Stimulated activated naive B cell treated with anti-CD40 and anti-IgM and Interleukin-4, amounts not matched to agents 10 μg/mL and 1 μg/mL and 100 μg/mL, for 72 hours (primary cell): ENCODE measurements around the gene LDAH.

Source experiments
- ATAC-seq, 2 donors: fragments of 150-1000 bp; cut with Tn5 transposase; replicated peaks; 2 replicates each; pipeline ENCODE4 v1.10.0; 2021; ENCODE audit warnings: moderate library complexity in 1 of 2
- DNase-seq: peaks from one replicate; pipeline ENCODE4 v3.0.0; 2021
- H3K27ac Mint-ChIP-seq: one replicate; pipeline ENCODE4 v1.8.0; 2022; ENCODE audit warnings: mild to moderate bottlenecking, mixed read lengths
- H3K27me3 Mint-ChIP-seq, 2 donors: one replicate each; pipeline ENCODE4 v1.8.0; 2022; ENCODE audit warnings: mixed read lengths in 2 of 2
- H3K36me3 Mint-ChIP-seq, 2 donors: one replicate each; pipeline ENCODE4 v1.8.0; 2022; ENCODE audit warnings: mixed read lengths in 2 of 2, mild to moderate bottlenecking in 1 of 2
- H3K4me1 Mint-ChIP-seq, 2 donors: one replicate each; pipeline ENCODE4 v1.8.0; 2022; ENCODE audit warnings: mixed read lengths in 2 of 2, mild to moderate bottlenecking in 1 of 2
- H3K4me3 Mint-ChIP-seq, 2 donors: one replicate each; pipeline ENCODE4 v1.8.0; 2022; ENCODE audit warnings: mild to moderate bottlenecking in 2 of 2, mixed read lengths in 2 of 2, moderate library complexity in 1 of 2
- H3K9me3 Mint-ChIP-seq, 2 donors: one replicate each; pipeline ENCODE4 v1.8.0; 2022; ENCODE audit warnings: mixed read lengths in 2 of 2, mild to moderate bottlenecking in 1 of 2

Gene LDAH

GRCh38 chr2:20660506-20661420 lies 162.1 kb downstream of the LDAH start:
- Mint-ChIP-seq H3K27ac (no peak overlapping the region), H3K27me3 (peaks cover 51 to 78% of the 10 kb centered on the region in 2 donors)

GRCh38 chr2:20657522-20658235 lies 165.2 kb downstream of the LDAH start:
- no peaks in the 10 kb centered on the region for H3K36me3 Mint-ChIP-seq
- no peak overlapping the region for H3K27ac Mint-ChIP-seq
- peaks cover 44 to 51% of the 10 kb centered on the region in 2 donors for H3K27me3 Mint-ChIP-seq
- ATAC-seq (no peak), DNase-seq (no peak)
- H3K4me1 Mint-ChIP-seq = peaks cover 1 to 6% of the 10 kb centered on the region in 2 donors
- H3K4me3 Mint-ChIP-seq = no peak overlapping the region
- H3K9me3 Mint-ChIP-seq = no peaks in the 10 kb centered on the region

More at GRCh38 chr2:20660506-20661420, 162.1 kb downstream of the LDAH start:
- no peaks in the 10 kb centered on the region for H3K36me3 Mint-ChIP-seq
- H3K4me1 Mint-ChIP-seq = peaks cover 9 to 19% of the 10 kb centered on the region in 2 donors
- ATAC-seq (no peak), DNase-seq (no peak)
- H3K4me3 Mint-ChIP-seq = no peak overlapping the region
- no peaks in the 10 kb centered on the region for H3K9me3 Mint-ChIP-seq

GRCh38 chr2:20656561-20656960 lies 166.3 kb downstream of the LDAH start:
- Mint-ChIP-seq H3K4me3 (no peak overlapping the region), H3K27ac (no peak overlapping the region), H3K9me3 (no peaks in the 10 kb centered on the region), H3K4me1 (peaks cover 1 to 5% of the 10 kb centered on the region in 2 donors), H3K36me3 (no peaks in the 10 kb centered on the region), H3K27me3 (peaks cover 33 to 40% of the 10 kb centered on the region in 2 donors)
- ATAC-seq (no peak), DNase-seq (no peak)

GRCh38 chr2:20654535-20654813 lies 168.4 kb downstream of the LDAH start:
- Mint-ChIP-seq H3K27ac (no peak overlapping the region), H3K36me3 (no peaks in the 10 kb centered on the region), H3K9me3 (no peaks in the 10 kb centered on the region), H3K4me3 (no peak overlapping the region), H3K27me3 (peaks cover 22 to 23% of the 10 kb centered on the region in 2 donors), H3K4me1 (peaks cover 12 to 18% of the 10 kb centered on the region in 2 donors)
- DNase-seq (no peak), ATAC-seq (no peak)

- peaks cover 0 to 3% of the 10 kb centered on the region in 2 donors for H3K36me3 Mint-ChIP-seq
- ATAC-seq (no peak), DNase-seq (no peak)
- H3K27ac Mint-ChIP-seq = no peak overlapping the region
- peaks cover 16 to 24% of the 10 kb centered on the region in 2 donors for H3K4me1 Mint-ChIP-seq
- H3K27me3 Mint-ChIP-seq = peaks cover 17 to 21% of the 10 kb centered on the region in 2 donors
- no peaks in the 10 kb centered on the region for H3K9me3 Mint-ChIP-seq
- no peak overlapping the region for H3K4me3 Mint-ChIP-seq
These were observed 169.0 kb downstream of the LDAH start for GRCh38 chr2:20653695-20654534.

GRCh38 chr2:20652673-20653575 lies 170.0 kb downstream of the LDAH start:
- H3K36me3 Mint-ChIP-seq = peaks cover 0 to 3% of the 10 kb centered on the region in 2 donors
- H3K4me1 Mint-ChIP-seq = peaks cover 26 to 34% of the 10 kb centered on the region in 2 donors
- peaks cover 13 to 15% of the 10 kb centered on the region in 2 donors for H3K27me3 Mint-ChIP-seq
- DNase-seq (no peak), ATAC-seq (no peak)
- H3K4me3 Mint-ChIP-seq = no peak overlapping the region
- no peaks in the 10 kb centered on the region for H3K9me3 Mint-ChIP-seq
- H3K27ac Mint-ChIP-seq = no peak overlapping the region

- no peak for DNase-seq
- peaks cover 34 to 41% of the 10 kb centered on the region in 2 donors for H3K4me1 Mint-ChIP-seq
- no peak for ATAC-seq
- H3K9me3 Mint-ChIP-seq = no peaks in the 10 kb centered on the region
- peaks cover 8 to 13% of the 10 kb centered on the region in 2 donors for H3K27me3 Mint-ChIP-seq
- peaks cover 0 to 3% of the 10 kb centered on the region in 2 donors for H3K36me3 Mint-ChIP-seq
- H3K4me3 Mint-ChIP-seq = no peak overlapping the region
- H3K27ac Mint-ChIP-seq = no peak overlapping the region
These were observed 170.8 kb downstream of the LDAH start for GRCh38 chr2:20652141-20652540.

- Mint-ChIP-seq H3K9me3 (no peaks in the 10 kb centered on the region), H3K4me3 (peak overlapping the region; percentile 90 to 91), H3K4me1 (peaks cover 35 to 43% of the 10 kb centered on the region in 2 donors), H3K27me3 (peaks cover 7 to 13% of the 10 kb centered on the region in 2 donors), H3K36me3 (peaks cover 0 to 3% of the 10 kb centered on the region in 2 donors), H3K27ac (peak overlapping the region; percentile 93)
- no peak for DNase-seq
- no peak for ATAC-seq
These were observed 171.2 kb downstream of the LDAH start for GRCh38 chr2:20651731-20652099.

GRCh38 chr2:20650877-20651730 lies 171.8 kb downstream of the LDAH start, which contains the start of gene HS1BP3:
TSS of gene HS1BP3 (minus strand) at chr2:20651098. CDS start at chr2:20651063, 35 bp downstream.
- no peaks in the 10 kb centered on the region for H3K9me3 Mint-ChIP-seq

GRCh38 chr2:20650393-20650876 lies 172.5 kb downstream of the LDAH start:
- H3K4me3 Mint-ChIP-seq = peak overlapping the region; percentile 90 to 91
- peaks cover 38 to 48% of the 10 kb centered on the region in 2 donors for H3K4me1 Mint-ChIP-seq
- no peak for DNase-seq
- ATAC-seq = peak; percentile 12 to 20
- peaks cover 0 to 9% of the 10 kb centered on the region in 2 donors for H3K27me3 Mint-ChIP-seq
- peak overlapping the region; percentile 85 for H3K27ac Mint-ChIP-seq
- H3K36me3 Mint-ChIP-seq = peaks cover 4 to 7% of the 10 kb centered on the region in 2 donors
- H3K9me3 Mint-ChIP-seq = no peaks in the 10 kb centered on the region

More at GRCh38 chr2:20650877-20651730, 171.8 kb downstream of the LDAH start, which contains the start of gene HS1BP3:
- peak; percentile 88 for DNase-seq
- H3K4me3 Mint-ChIP-seq = peak within 1 kb of the TSS; percentile 90 to 91
- H3K27ac Mint-ChIP-seq = peak within 1 kb of the TSS; percentile 93
- peaks cover 4 to 7% of the 10 kb centered on the region in 2 donors for H3K36me3 Mint-ChIP-seq
- H3K27me3 Mint-ChIP-seq = peaks cover under 1 to 13% of the 10 kb centered on the region in 2 donors
- peaks cover 38 to 48% of the 10 kb centered on the region in 2 donors for H3K4me1 Mint-ChIP-seq
- peak; percentile 93 to 95 for ATAC-seq

GRCh38 chr2:20649976-20650375 lies 172.9 kb downstream of the LDAH start:
- DNase-seq (no peak), ATAC-seq (no peak)
- H3K27me3 Mint-ChIP-seq = peaks cover 0 to 5% of the 10 kb centered on the region in 2 donors
- H3K36me3 Mint-ChIP-seq = peaks cover 6 to 8% of the 10 kb centered on the region in 2 donors
- H3K27ac Mint-ChIP-seq = peak overlapping the region; percentile 85
- H3K9me3 Mint-ChIP-seq = no peaks in the 10 kb centered on the region
- H3K4me3 Mint-ChIP-seq = peak overlapping the region; percentile 90 to 91
- H3K4me1 Mint-ChIP-seq = peaks cover 38 to 48% of the 10 kb centered on the region in 2 donors

GRCh38 chr2:20649576-20649975 lies 173.3 kb downstream of the LDAH start:
- Mint-ChIP-seq H3K27ac (no peak overlapping the region), H3K4me1 (peaks cover 38 to 48% of the 10 kb centered on the region in 2 donors), H3K4me3 (peak overlapping the region; percentile 90 to 91), H3K9me3 (no peaks in the 10 kb centered on the region), H3K36me3 (peaks cover 10 to 12% of the 10 kb centered on the region in 2 donors), H3K27me3 (peaks cover 0 to 2% of the 10 kb centered on the region in 2 donors)
- DNase-seq (no peak), ATAC-seq (no peak)
